ENCODE results near the gene RAP1GAP2.
"Not testable (repeated sequence)": the region's sequence is repeated elsewhere in the genome, so short reads cannot be mapped to it uniquely, and the experiment has no call there.

RAP1GAP2 gene

GRCh38 chr17:3063507-3063906, 267.3 kb downstream of the RAP1GAP2 start, which contains the start of gene OR1D5:
Gene OR1D5 (minus strand): TSS chr17:3063607. CDS start chr17:3063607, 0 bp downstream.
- not testable (repeated sequence) for DNase-seq

- DNase-seq, result not testable (repeated sequence)
Observed at GRCh38 chr17:3065192-3065591, 269.0 kb downstream of the RAP1GAP2 start.

GRCh38 chr17:3073850-3074249, 277.6 kb downstream of the RAP1GAP2 start:
- DNase-seq, result not testable (repeated sequence)
